HG02852 (cell line): Measurements from ENCODE around the gene FGGY.

Experiments
- ATAC-seq: cut with Tn5 transposase; IDR thresholded peaks from one replicate; pipeline ENCODE4 v1.9.1; 2021; ENCODE audit warnings: mild to moderate bottlenecking, moderate library complexity; ENCODE audit not compliant: unreplicated experiment

FGGY gene

GRCh38 chr1:59378621-59379370, 81.9 kb downstream of the FGGY start:
- ATAC-seq: no peak

DNA sequence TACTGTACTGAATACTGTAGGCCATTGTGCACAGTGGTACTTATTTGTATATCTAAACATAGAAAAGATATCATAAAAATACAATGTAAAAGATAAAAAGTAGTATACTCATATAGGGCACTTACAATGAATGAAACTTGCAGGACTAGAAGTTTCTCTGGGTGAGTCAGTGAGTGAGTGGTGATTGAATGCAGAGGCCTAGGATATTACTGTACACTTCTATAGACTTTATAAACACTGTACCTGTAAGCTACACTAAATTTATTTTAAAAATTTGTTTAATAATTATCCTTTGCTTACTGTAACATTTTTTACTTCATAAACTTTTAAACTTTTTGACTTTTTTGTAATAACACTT, 82.5 kb downstream of the FGGY start:
- ATAC-seq: no peak

DNA sequence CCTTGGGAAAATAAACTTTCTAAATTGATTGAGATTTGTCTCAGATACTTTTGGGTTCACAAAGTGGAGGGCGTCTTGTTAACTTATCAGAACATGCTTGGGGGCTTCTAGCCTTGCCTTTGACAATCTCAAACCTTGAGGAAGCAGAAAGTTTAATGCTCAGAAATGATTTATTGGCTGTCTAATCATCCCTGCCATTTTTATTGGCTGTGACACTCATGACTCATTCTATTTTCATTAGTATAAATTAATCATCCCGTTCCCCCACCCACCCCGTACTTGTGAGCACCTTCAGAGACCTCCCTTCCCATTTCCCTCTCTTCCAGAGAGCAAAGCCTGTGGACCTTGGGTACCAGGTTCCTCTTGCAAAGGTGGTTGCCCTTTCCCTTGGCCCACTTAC, 87.1 kb downstream of the FGGY start:
- no peak for ATAC-seq

- ATAC-seq: peak; percentile 54
These were observed 87.5 kb downstream of the FGGY start for GRCh38 chr1:59384443-59384842.

GRCh38 chr1:59388191-59388590, 91.3 kb downstream of the FGGY start:
- no peak for ATAC-seq

DNA sequence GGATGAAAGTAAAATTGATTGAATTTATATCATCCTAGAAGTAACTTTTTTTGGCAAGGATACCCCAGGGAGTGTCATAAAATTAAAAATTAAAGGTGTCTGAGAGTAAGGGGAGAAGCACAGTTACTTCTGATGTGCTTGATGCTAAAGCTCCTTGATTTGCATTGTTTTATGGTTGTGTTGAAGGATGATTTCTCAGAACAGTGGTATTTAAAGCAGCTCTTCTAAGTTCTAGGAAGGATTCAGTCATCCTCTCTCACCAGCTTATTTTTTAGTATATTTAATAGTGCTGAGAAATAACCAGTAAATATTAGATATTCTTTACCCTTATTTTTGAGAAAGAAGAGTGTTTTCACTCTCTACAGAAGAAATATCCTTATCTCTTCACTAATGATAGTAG, 93.0 kb downstream of the FGGY start:
- ATAC-seq: no peak

- no peak for ATAC-seq
These were observed 93.4 kb downstream of the FGGY start for GRCh38 chr1:59390307-59390706.

DNA sequence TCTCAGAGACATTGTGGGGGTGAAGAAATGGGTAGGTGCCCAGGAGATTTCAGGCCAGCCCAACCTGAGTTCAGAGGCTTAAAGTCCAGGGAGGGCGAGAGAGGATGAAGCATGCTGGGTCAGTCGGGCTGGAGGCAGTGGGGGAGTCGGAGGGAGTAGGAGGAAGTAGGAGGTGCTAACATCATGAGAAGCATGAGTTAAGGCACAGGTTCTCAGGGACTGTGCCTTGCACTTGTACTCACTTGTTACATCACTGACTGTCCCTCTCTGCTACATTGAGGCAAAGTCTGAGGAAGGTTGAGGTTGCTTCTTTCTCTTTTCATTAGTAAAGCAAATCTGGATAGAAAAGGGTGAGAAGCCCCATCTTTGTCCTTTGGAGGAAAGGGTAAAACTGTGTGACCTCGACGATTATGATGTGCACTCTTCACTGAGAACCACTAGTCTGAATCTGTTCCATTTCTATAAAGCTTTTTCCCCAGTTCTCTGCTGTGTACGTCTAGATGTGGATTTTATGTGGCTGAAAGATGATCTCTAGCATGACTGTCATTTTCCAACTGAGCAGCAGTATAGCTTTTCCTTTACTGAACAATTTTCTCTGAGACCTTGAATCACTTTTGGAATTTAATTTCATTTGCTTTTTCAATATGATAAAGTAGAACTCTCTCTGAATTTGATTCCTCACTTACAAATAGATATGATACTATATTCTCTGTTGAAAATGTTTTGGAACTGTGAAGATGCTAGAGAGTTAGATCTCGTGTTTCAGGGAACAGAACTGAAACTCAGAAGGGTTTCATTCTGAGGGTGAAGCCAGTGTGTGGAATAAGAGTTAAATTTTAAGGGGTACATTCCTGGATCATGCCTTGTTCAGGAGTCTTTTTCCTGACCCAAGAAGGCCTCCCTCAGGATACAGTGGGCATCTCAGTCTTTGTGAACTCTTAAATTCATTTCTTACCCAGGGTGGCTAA, 94.6 kb downstream of the FGGY start:
- peak; percentile 55 for ATAC-seq

GRCh38 chr1:59393211-59394180, 96.6 kb downstream of the FGGY start:
- ATAC-seq: no peak

- no peak for ATAC-seq
These were observed 98.0 kb downstream of the FGGY start for GRCh38 chr1:59394706-59395425.

DNA sequence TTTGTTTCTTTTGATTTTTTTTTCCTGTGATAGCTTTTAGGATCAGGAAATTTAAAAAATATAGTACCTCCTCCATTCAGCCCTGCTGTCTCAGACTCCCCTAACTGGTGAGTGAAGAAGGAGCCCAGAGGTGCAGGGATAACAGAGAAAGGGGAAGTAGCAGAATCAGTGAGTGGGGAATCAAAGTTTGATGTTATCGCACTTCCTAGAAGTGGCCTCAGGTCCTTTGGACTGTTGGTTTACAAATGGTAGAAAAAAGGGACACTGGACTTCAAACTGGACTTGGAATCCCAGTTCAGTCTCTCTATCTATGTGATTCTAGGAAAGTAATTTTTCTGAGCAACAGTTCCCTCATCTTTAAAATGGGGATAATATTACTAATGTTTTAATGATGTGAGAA, 99.5 kb downstream of the FGGY start:
- ATAC-seq: no peak

- ATAC-seq: no peak
These were observed 100.4 kb downstream of the FGGY start for GRCh38 chr1:59397139-59397858.

GRCh38 chr1:59399642-59400041, 102.7 kb downstream of the FGGY start:
- no peak for ATAC-seq

- ATAC-seq: no peak
These were observed 104.7 kb downstream of the FGGY start for GRCh38 chr1:59401581-59401980.

DNA sequence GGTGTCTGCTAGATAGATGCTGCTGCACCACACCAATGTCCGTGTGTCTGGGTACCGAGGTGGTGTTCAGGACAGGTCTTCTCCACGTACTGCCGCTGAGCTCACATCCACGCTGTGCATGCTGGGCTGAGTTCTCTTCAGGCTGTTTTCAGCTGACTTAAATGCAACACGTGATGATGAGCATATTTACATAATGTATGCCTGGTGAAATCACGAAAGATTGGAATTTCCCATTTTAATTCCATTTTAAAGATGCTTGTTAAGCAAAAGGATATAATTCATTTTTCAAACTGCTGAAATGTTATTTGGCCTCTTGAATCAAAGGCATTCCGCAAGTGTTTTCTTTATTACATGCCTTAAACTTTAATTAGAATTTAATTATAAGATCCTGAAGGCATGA, 107.9 kb downstream of the FGGY start:
- no peak for ATAC-seq

GRCh38 chr1:59406437-59407164, 109.7 kb downstream of the FGGY start:
- no peak for ATAC-seq

GRCh38 chr1:59408608-59409240, 111.8 kb downstream of the FGGY start:
- ATAC-seq: no peak

DNA sequence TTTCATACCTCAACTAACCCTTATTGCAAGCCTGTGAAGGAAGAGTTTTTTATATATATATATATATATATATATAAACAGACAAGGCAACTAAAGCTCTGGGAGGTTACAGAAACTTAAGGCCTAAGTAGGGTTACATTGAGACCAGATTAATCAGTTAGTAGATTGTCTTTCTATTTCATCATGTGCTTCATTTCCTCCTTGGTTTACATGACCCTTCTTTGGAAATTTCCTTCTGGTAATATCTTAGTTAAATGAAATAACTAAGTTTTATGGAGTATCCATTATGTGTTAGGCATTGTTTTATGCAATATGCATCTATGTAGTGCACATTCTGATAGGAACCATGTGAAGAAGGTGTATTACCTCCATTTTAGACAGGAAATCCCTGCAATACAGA, 112.7 kb downstream of the FGGY start:
- no peak for ATAC-seq

DNA sequence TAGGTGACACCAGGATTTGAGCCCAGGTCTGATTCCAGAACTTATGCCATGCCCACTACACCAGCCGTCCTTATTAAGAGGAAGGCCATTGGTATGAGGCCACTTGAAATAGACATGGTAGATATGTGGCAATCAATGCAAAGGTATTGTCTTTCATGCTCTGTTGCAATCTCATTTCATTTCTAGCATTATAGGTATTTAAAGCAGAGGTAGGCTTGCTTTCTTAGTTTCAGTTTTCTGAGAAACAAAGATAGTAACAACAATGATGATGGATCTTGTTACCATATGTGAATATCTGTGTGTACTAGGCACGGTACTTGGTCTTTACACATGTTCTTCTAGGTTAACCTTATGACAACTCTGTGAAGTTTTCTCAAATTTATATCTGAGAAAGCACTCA, 113.1 kb downstream of the FGGY start:
- peak; percentile 77 for ATAC-seq
